ENCODE data around the gene SMARCC2.

SMARCC2 gene

GRCh38 chr12:56137853-56138571, 51.3 kb downstream of the SMARCC2 start:
- H3K9ac ChIP-seq (ENCODE audit: low read depth, low read length, poor library complexity, severe bottlenecking) = peak overlapping the region; percentile 60
- peaks cover 7% of the 10 kb centered on the region for H3F3A ChIP-seq (ENCODE audit: low read depth)
- H3K4me2 ChIP-seq (ENCODE audit: low read depth, low read length, poor library complexity, severe bottlenecking) = peak overlapping the region; percentile 66
- no peaks in the 10 kb centered on the region for H3K9me3 ChIP-seq (ENCODE audit: insufficient read depth, low read depth, low read length)
- TF ChIP-seq EZH2phosphoT487 (IDR thresholded peaks at IDR 0.05; ENCODE audit: borderline replicate concordance) (no peak), CTCF (conservative IDR thresholded peaks at IDR 0.05; ENCODE audit: low read length) (no peak)
- H3K79me2 ChIP-seq (ENCODE audit: insufficient read depth, low read length) = no peaks in the 10 kb centered on the region; the same call in 1 of the 2 replicates
- peak overlapping the region; percentile 5 for H3K4me3 ChIP-seq (ENCODE audit: low read length, poor library complexity, severe bottlenecking)
- H3K27me3 ChIP-seq (ENCODE audit: insufficient read depth, low read length, poor library complexity, severe bottlenecking) = no peaks in the 10 kb centered on the region
- no peaks in the 10 kb centered on the region for H3K9me2 ChIP-seq (replicated peaks; ENCODE audit: low read depth, low read length)
- no peak overlapping the region for H2AFZ ChIP-seq (ENCODE audit: low read length)
- no peaks in the 10 kb centered on the region for H4K20me1 ChIP-seq (ENCODE audit: insufficient read depth, low read length, poor library complexity, severe bottlenecking)
- H3K36me3 ChIP-seq (ENCODE audit: insufficient read depth, low read length) = peaks cover 59% of the 10 kb centered on the region; the same call in 1 of the 2 replicates
- peaks cover 23% of the 10 kb centered on the region for H3K4me1 ChIP-seq (ENCODE audit: insufficient read depth, low read length, poor library complexity, severe bottlenecking)

- H3K4me2 ChIP-seq (ENCODE audit: low read depth, low read length, poor library complexity, severe bottlenecking) = no peak overlapping the region
- H4K20me1 ChIP-seq (ENCODE audit: insufficient read depth, low read length, poor library complexity, severe bottlenecking) = no peaks in the 10 kb centered on the region
- H3K4me1 ChIP-seq (ENCODE audit: insufficient read depth, low read length, poor library complexity, severe bottlenecking) = peaks cover 35% of the 10 kb centered on the region
- peaks cover 7% of the 10 kb centered on the region for H3F3A ChIP-seq (ENCODE audit: low read depth)
- no peak overlapping the region for H3K9ac ChIP-seq (ENCODE audit: low read depth, low read length, poor library complexity, severe bottlenecking)
- H3K36me3 ChIP-seq (ENCODE audit: insufficient read depth, low read length) = peaks cover 58% of the 10 kb centered on the region; the same call in 1 of the 2 replicates
- no peaks in the 10 kb centered on the region for H3K27me3 ChIP-seq (ENCODE audit: insufficient read depth, low read length, poor library complexity, severe bottlenecking)
- no peaks in the 10 kb centered on the region for H3K9me2 ChIP-seq (replicated peaks; ENCODE audit: low read depth, low read length)
- H2AFZ ChIP-seq (ENCODE audit: low read length) = no peak overlapping the region
- H3K4me3 ChIP-seq (ENCODE audit: low read length, poor library complexity, severe bottlenecking) = no peak overlapping the region
- TF ChIP-seq EZH2phosphoT487 (IDR thresholded peaks at IDR 0.05; ENCODE audit: borderline replicate concordance) (no peak), CTCF (conservative IDR thresholded peaks at IDR 0.05; ENCODE audit: low read length) (no peak)
- no peaks in the 10 kb centered on the region for H3K9me3 ChIP-seq (ENCODE audit: insufficient read depth, low read depth, low read length)
- peaks cover 27% of the 10 kb centered on the region for H3K79me2 ChIP-seq (ENCODE audit: insufficient read depth, low read length)
Measured at GRCh38 chr12:56134897-56135296, 54.4 kb downstream of the SMARCC2 start.

GRCh38 chr12:56130876-56131275, 58.4 kb downstream of the SMARCC2 start:
- Histone ChIP-seq H3K9ac (ENCODE audit: low read depth, low read length, poor library complexity, severe bottlenecking) (peak overlapping the region; percentile 86), H4K20me1 (ENCODE audit: insufficient read depth, low read length, poor library complexity, severe bottlenecking) (peaks cover 5% of the 10 kb centered on the region), H3K4me2 (ENCODE audit: low read depth, low read length, poor library complexity, severe bottlenecking) (peak overlapping the region; percentile 94), H3K9me2 (replicated peaks; ENCODE audit: low read depth, low read length) (no peaks in the 10 kb centered on the region), H3K4me1 (ENCODE audit: insufficient read depth, low read length, poor library complexity, severe bottlenecking) (peaks cover 41% of the 10 kb centered on the region), H2AFZ (ENCODE audit: low read length) (no peak overlapping the region), H3K27me3 (ENCODE audit: insufficient read depth, low read length, poor library complexity, severe bottlenecking) (no peaks in the 10 kb centered on the region), H3K4me3 (ENCODE audit: low read length, poor library complexity, severe bottlenecking) (peak overlapping the region; percentile 87), H3F3A (ENCODE audit: low read depth) (peaks cover 7% of the 10 kb centered on the region), H3K79me2 (ENCODE audit: insufficient read depth, low read length) (peaks cover 42% of the 10 kb centered on the region), H3K9me3 (ENCODE audit: insufficient read depth, low read depth, low read length) (no peaks in the 10 kb centered on the region), H3K36me3 (ENCODE audit: insufficient read depth, low read length) (peaks cover 33% of the 10 kb centered on the region; the same call in 1 of the 2 replicates)
- no peak for TF ChIP-seq CTCF (conservative IDR thresholded peaks at IDR 0.05; ENCODE audit: low read length)

Data from Loucy (cell line).